ENCODE measurements around the gene PRDX3.
"Not testable (repeated sequence)": the region's sequence is repeated elsewhere in the genome, so short reads cannot be mapped to it uniquely, and the experiment has no call there.

The PRDX3 gene

GRCh38 chr10:119161680-119162451 lies 16.7 kb downstream of the PRDX3 start:
- DNase-seq, result no peak

- DNase-seq, result no peak
Observed at GRCh38 chr10:119159332-119159731, 19.3 kb downstream of the PRDX3 start.

- DNase-seq, result no peak
Observed at GRCh38 chr10:119153661-119154060, 25.0 kb downstream of the PRDX3 start.

GRCh38 chr10:119153041-119153440 lies 25.6 kb downstream of the PRDX3 start:
- DNase-seq, result no peak

- not testable (repeated sequence) for DNase-seq
Observed at GRCh38 chr10:119151601-119152000, 27.0 kb downstream of the PRDX3 start.

- no peak for DNase-seq
Observed at GRCh38 chr10:119149729-119150128, 28.9 kb downstream of the PRDX3 start.

GRCh38 chr10:119149157-119149556 lies 29.5 kb downstream of the PRDX3 start:
- no peak for DNase-seq

GRCh38 chr10:119143657-119144056 lies 35.0 kb downstream of the PRDX3 start:
- DNase-seq, result no peak

- no peak for DNase-seq
Observed at GRCh38 chr10:119140603-119141245, 37.9 kb downstream of the PRDX3 start.

- DNase-seq, result peak; percentile 43
Observed at GRCh38 chr10:119139464-119140067, 39.0 kb downstream of the PRDX3 start.

- no peak for DNase-seq
Observed at GRCh38 chr10:119138346-119139306, 40.0 kb downstream of the PRDX3 start.

GRCh38 chr10:119137878-119138277 lies 40.7 kb downstream of the PRDX3 start:
- not testable (repeated sequence) for DNase-seq

GRCh38 chr10:119136084-119136483 lies 42.5 kb downstream of the PRDX3 start:
- DNase-seq, result no peak

GRCh38 chr10:119135513-119135881 lies 43.1 kb downstream of the PRDX3 start:
- no peak for DNase-seq

- DNase-seq, result no peak
Observed at GRCh38 chr10:119133949-119134348, 44.7 kb downstream of the PRDX3 start.

- DNase-seq, result no peak
Observed at GRCh38 chr10:119132521-119133345, 45.9 kb downstream of the PRDX3 start.

- DNase-seq, result no peak
Observed at GRCh38 chr10:119131512-119132240, 46.9 kb downstream of the PRDX3 start.

GRCh38 chr10:119129721-119130120 lies 48.9 kb downstream of the PRDX3 start:
- no peak for DNase-seq

GRCh38 chr10:119125942-119126341 lies 52.7 kb downstream of the PRDX3 start:
- no peak for DNase-seq

- no peak for DNase-seq
Observed at GRCh38 chr10:119120875-119121274, 57.7 kb downstream of the PRDX3 start.

GRCh38 chr10:119120413-119120867 lies 58.2 kb downstream of the PRDX3 start:
- DNase-seq, result no peak

Data from activated T-cell treated with anti-CD3 and anti-CD28 coated beads for 4 hours (primary cell).